ENCODE data around the gene GNA14. TPM values are rescaled to one million over a fixed set of nuclear protein-coding genes. Genes with fewer than 3 reads are reported as not detected.

Gene GNA14
- total RNA-seq, 1 experiment from 2014 or later, result 0.37 TPM

DNA sequence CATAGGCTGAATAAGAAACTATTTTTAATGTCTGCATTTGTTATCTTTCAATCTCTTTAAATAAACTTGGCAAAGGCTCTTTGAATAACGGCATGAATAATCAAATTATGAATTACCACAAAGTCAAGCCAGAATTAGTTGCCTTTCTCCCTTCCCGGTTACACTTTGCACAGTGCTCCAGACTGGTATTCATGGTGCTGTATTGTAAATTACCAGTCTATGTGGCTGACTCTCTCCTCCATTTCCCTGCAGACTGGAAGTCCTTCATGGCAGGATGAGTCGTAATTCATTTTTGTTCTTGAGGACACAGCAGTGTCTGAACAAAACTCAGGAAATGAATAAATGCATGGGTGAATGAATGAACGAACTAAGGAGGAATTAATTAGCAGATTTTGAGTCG is 142.9 kb downstream of the GNA14 start:
- no peaks in the 10 kb centered on the region; the same call in 1 of the 2 replicates for H3K4me1 ChIP-seq (ENCODE audit: insufficient read depth, low read length)
- DNase-seq, result no peak
- H4K91ac ChIP-seq (ENCODE audit: insufficient read length, low read depth, low read length), result no peak overlapping the region
- H2BK12ac ChIP-seq (ENCODE audit: insufficient read length, low read depth, low read length), result no peak overlapping the region
- H2AFZ ChIP-seq (ENCODE audit: low read length), result no peak overlapping the region
- H3K79me1 ChIP-seq (ENCODE audit: insufficient read depth, low read depth, low read length, poor library complexity, severe bottlenecking), result no peaks in the 10 kb centered on the region
- no peaks in the 10 kb centered on the region for H4K20me1 ChIP-seq (ENCODE audit: control insufficient read depth, insufficient read depth, insufficient read length)
- no peak overlapping the region for H3K4ac ChIP-seq (ENCODE audit: low read depth, low read length)
- H2AK5ac ChIP-seq (ENCODE audit: insufficient read length, low read length), result no peak overlapping the region
- H3K18ac ChIP-seq (ENCODE audit: insufficient read length, low read depth, low read length), result no peak overlapping the region
- H4K5ac ChIP-seq (ENCODE audit: insufficient read length, low read depth, low read length), result no peak overlapping the region
- H3K27ac Mint-ChIP-seq, result no peak overlapping the region
- no peaks in the 10 kb centered on the region for H3K36me3 Mint-ChIP-seq (ENCODE audit: insufficient read depth in 1 of 3, low read depth in 3 of 3)
- H3K56ac ChIP-seq (ENCODE audit: insufficient read length, low read depth, low read length), result no peak overlapping the region
- no peak overlapping the region for H3K14ac ChIP-seq (ENCODE audit: insufficient read depth, low read length)
- H2BK5ac ChIP-seq (ENCODE audit: insufficient read length, low read length), result no peak overlapping the region
- H3K9ac ChIP-seq (ENCODE audit: extremely low read depth, insufficient read length, low read length), result no peak overlapping the region
- no peaks in the 10 kb centered on the region for H3K27me3 ChIP-seq (ENCODE audit: insufficient read depth, low read length)
- no peak overlapping the region for H2BK120ac ChIP-seq (ENCODE audit: low read depth, low read length, poor library complexity, severe bottlenecking)
- no peak overlapping the region for H3K27ac ChIP-seq (ENCODE audit: insufficient read length, low read depth, low read length)
- peaks cover 7 to 9% of the 10 kb centered on the region in 2 experiments; a peak in 3 of 4 replicates for H3K4me1 Mint-ChIP-seq
- no peaks in the 10 kb centered on the region for H3K79me2 ChIP-seq (ENCODE audit: insufficient read depth, low read length)
- no peak overlapping the region for H3K4me3 Mint-ChIP-seq
- H3K23ac ChIP-seq (ENCODE audit: insufficient read length, low read depth, low read length), result no peak overlapping the region
- H3T11ph ChIP-seq (ENCODE audit: low read length), result no peak overlapping the region
- no CpG with 5 or more reads among the region's 5 CpGs for WGBS (ENCODE audit: extremely low coverage, insufficient read length, low lambda C conversion rate)
- H4K8ac ChIP-seq (replicated peaks; ENCODE audit: insufficient read length, low read depth, low read length), result no peak overlapping the region
- no peak overlapping the region for H3K4me2 ChIP-seq (ENCODE audit: insufficient read depth, insufficient read length, low read length)
- no peaks in the 10 kb centered on the region; a peak in 1 of 5 replicates for H3K9me3 Mint-ChIP-seq
- no peak overlapping the region for H2BK20ac ChIP-seq (ENCODE audit: low read depth, low read length, poor library complexity, severe bottlenecking)
- TF ChIP-seq, protein P1, sequence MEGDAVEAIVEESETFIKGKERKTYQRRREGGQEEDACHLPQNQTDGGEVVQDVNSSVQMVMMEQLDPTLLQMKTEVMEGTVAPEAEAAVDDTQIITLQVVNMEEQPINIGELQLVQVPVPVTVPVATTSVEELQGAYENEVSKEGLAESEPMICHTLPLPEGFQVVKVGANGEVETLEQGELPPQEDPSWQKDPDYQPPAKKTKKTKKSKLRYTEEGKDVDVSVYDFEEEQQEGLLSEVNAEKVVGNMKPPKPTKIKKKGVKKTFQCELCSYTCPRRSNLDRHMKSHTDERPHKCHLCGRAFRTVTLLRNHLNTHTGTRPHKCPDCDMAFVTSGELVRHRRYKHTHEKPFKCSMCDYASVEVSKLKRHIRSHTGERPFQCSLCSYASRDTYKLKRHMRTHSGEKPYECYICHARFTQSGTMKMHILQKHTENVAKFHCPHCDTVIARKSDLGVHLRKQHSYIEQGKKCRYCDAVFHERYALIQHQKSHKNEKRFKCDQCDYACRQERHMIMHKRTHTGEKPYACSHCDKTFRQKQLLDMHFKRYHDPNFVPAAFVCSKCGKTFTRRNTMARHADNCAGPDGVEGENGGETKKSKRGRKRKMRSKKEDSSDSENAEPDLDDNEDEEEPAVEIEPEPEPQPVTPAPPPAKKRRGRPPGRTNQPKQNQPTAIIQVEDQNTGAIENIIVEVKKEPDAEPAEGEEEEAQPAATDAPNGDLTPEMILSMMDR (conservative IDR thresholded peaks at IDR 0.05), result no peak
- no peaks in the 10 kb centered on the region for H3K23me2 ChIP-seq (ENCODE audit: insufficient read length, low read depth, low read length, poor library complexity, severe bottlenecking)
- H2BK15ac ChIP-seq (ENCODE audit: low read depth, low read length), result no peak overlapping the region
- no peaks in the 10 kb centered on the region for H3K9me3 ChIP-seq (ENCODE audit: control insufficient read depth, low read depth, low read length)
- no peaks in the 10 kb centered on the region; the same call in 1 of the 2 replicates for H3K27me3 Mint-ChIP-seq (ENCODE audit: low read depth)
